ENCODE results near the gene MAP3K3.

Gene MAP3K3

GRCh38 chr17:63740464-63741142 is 118.4 kb downstream of the MAP3K3 start:
- in situ Hi-C loops (cut with MboI; ENCODE audit: low pct_unique_long_range_greater_than_20kb, low sequenced_read_pairs), result no loop called here
- DNase-seq, result peak; percentile 73

GRCh38 chr17:63741143-63741407 is 118.9 kb downstream of the MAP3K3 start:
- DNase-seq, result no peak
- in situ Hi-C loops (cut with MboI; ENCODE audit: low pct_unique_long_range_greater_than_20kb, low sequenced_read_pairs), result no loop called here

- in situ Hi-C loops (cut with MboI; ENCODE audit: low pct_unique_long_range_greater_than_20kb, low sequenced_read_pairs), result no loop called here
- DNase-seq, result peak; percentile 99
These were observed 119.4 kb downstream of the MAP3K3 start, which contains the start of gene STRADA for GRCh38 chr17:63741408-63742173. Gene STRADA, minus strand, starts transcription at chr17:63741799. Its CDS starts 13,430 bp downstream, at chr17:63728369.
